GM19193 (cell line): ENCODE measurements around the gene CEMIP.

Experiments used
- POLR2A ChIP-seq: IDR thresholded peaks from 4 replicates; pipeline ENCODE4 v1.6.1; 2011; ENCODE audit not compliant: insufficient read depth, insufficient read length; ENCODE audit errors: extremely low read depth

CEMIP gene

DNA sequence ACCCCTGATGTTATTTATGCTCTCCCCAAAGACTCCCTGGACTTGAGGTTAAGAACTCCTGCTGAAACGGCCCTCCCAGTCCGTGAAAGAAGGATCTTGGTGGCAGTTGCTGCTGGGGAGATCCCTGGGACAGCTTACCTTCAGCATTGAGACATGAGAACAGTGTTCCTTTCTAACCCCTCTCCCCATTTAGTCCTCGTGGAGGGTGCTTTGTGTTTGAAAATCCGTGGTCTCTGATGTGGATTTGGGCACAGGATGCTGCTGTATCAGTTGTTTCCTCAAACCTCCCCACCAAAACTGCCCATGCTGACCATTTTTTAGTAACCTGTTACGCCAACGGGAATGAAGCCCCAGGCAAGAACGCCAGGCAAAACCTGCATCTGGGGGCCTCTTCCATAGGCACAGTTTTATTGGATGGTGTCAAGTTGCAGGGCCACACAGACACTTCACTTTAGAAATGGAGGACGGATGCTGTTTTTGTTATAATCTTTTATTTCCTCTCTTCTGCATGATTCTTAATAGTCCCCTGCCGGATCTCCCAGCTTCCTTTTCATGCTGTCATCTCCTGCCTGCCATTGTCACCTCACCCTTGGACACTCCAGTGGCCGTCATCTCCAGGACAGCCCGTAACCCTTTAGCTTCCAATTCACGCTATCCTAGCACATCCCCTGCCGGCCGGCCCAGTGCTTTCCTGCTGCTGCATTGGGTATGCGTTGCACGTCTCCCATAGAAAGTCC lies 31.7 kb upstream of the CEMIP start:
- no peak for TF ChIP-seq POLR2A

DNA sequence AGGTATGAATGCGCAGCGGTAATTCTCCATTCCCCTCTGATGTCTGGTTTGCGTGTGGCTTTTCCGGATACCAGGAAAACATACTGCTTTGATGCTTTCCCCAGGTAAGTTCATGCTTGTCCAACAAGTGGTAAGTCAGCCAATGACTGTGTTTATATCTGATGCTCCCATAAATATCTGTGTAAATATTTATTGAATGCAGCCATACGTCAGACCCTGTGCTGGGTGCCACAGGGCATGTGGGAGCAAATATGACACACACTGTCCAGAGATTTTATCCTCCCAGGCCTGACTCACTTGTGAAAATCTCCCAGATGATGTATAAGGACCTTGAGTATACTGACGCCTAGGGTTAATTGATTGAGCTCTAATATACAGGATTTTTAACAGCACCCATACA lies 29.6 kb upstream of the CEMIP start:
- no peak for TF ChIP-seq POLR2A

GRCh38 chr15:80750575-80750974 lies 28.6 kb upstream of the CEMIP start:
- no peak for TF ChIP-seq POLR2A

DNA sequence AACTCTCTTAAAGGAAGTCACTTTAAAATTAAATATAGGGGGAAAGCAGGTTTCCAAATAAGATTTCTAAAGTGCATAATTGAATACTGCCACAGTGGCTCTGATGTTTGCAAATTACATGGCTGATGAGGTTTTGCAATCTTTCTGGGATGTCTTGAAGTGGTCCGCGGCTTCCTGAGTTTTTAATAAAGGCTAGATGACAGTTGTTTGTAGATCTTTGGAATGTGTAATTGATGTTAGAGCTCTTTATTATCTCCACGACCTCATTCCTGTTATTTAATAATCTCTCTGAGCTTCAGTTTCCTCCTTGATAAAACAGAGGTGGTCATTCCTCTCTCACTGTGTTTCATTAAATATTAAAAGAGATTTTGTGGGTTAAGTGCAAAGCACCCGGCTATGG lies 27.0 kb upstream of the CEMIP start:
- TF ChIP-seq POLR2A, result no peak

DNA sequence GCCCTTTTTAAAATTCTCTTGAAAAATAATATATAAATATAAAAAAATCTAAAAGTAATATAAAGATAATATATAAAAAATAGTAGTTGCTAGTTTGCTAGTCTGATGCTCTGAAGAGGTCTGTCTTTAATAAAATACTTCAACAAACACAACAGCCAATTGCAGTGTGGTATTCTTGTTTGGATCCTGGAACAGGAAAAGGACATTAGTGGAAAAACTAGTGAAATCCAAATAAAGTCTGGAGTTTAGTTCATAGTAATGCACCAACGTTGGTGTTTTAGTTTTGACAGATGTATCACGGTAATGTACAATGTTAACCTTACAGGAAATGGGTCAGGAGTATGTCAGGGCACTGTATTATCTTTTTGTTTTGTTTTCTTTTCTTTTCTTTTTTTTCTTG lies 26.0 kb upstream of the CEMIP start:
- no peak for TF ChIP-seq POLR2A

GRCh38 chr15:80754014-80754413 lies 25.2 kb upstream of the CEMIP start:
- TF ChIP-seq POLR2A, result no peak

- no peak for TF ChIP-seq POLR2A
Observed at GRCh38 chr15:80755885-80756284, 23.3 kb upstream of the CEMIP start.

- no peak for TF ChIP-seq POLR2A
Observed at GRCh38 chr15:80758130-80758745, 20.9 kb upstream of the CEMIP start.

- TF ChIP-seq POLR2A, result no peak
Observed at GRCh38 chr15:80760960-80761359, 18.2 kb upstream of the CEMIP start.

DNA sequence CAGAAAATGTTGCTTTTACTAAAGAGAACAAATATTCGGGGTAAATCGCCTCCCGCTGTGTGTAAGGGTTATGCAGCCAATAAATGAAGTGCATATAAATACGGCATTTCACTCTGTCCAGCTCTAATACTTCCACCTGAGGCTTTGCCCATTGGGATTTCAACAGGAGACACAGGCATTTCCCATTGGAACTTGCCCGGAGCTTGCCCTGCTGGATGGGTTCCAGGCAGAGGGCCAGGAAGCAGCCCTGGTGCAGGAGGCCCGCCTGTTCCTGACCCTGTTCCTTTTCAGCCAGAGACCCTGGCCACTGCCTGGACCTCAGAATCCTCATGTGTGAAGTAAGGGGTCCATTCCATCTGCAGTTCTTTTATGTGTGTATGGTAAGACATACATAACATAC lies 17.4 kb upstream of the CEMIP start:
- no peak for TF ChIP-seq POLR2A

GRCh38 chr15:80764535-80764934 lies 14.6 kb upstream of the CEMIP start:
- TF ChIP-seq POLR2A, result no peak

- TF ChIP-seq POLR2A, result no peak
Observed at GRCh38 chr15:80766275-80766674, 12.9 kb upstream of the CEMIP start.

DNA sequence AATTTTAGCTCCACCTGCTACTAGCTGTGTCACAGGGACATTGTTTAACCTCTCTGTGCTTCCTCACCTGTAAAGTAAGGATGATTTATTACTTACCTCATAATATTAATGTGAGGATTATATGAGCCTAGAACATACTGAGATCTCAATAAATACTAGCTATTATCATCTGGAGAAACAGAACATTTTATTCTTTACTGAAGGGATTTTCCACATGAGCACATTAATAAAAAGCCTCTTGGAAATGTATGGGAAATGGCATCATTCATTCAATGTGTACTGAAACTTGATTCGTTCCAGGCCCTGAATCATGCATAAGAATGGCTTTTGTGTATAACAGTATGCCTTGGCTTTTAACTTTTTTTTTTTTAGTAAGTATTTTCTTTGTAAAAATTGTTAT lies 11.0 kb upstream of the CEMIP start:
- no peak for TF ChIP-seq POLR2A

DNA sequence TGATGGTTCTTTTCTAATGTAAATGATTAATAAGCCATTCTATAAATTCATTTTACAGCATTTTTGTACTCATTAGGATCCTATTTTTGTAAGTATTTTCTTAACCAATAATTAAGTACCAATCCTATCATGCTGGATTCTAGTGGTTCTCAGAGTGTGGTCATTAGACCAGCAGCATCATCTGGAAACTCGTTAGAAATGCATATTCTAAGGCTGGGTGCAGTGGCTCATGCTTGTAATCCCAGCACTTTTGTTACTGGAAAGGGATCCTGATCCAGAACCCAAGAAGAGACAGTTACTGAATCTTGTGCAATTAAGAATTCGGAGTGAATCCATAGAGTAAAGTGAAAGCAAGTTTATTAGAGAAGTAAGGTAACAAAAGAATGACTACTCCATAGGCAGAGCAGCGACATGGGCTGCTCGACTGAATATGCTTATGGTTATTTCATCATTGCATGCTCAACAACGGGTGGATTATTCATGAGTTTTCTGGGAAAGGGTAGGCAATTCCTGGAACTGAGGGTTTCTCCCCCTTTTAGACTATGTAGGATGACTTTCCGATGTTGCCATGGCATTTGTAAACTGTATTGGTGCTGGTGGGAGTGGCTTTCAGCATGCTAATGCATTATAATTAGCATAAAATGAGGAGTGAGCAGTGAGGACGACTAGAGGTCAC lies 9.9 kb upstream of the CEMIP start:
- TF ChIP-seq POLR2A, result no peak

DNA sequence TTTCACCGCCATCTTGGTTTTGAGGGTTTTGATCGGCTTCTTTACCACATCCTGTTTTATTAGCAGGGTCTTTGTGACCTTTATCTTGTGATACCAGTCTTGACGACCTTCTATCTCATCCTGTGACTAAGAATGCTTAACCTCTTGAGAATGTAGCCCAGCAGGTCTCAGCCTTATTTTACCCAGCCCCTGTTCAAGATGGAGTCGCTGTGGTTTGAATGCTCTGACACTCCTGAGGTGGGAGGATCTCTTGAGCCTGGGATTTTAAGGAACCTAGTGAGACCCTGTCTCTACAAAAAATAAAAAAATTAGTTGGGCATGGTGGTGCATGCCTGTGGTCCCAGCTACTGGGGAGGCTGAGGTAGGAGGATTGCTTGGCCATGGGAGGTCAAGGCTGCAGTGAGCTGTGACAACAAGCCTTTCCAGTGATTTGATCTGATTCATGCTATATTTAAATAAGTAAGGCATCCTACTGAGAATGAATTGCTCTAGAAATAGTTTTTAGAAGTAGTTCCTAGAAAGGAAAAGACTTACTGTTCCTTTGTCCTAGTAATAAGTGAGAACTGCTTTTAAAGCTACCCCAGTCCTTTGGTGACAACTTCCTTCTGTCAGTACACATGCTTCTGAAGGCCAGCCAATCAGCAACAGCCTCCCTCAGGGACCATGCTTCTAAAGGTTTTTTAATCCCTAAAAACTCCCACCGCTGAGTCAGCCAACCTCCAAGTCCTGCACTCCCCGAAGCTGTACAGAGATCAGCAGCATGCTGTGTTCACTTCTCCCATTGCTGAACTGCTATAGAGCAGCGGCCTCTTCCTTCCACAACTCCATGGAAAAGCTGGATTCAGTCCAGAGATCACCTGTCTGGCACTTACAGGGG lies 9.1 kb upstream of the CEMIP start:
- no peak for TF ChIP-seq POLR2A

DNA sequence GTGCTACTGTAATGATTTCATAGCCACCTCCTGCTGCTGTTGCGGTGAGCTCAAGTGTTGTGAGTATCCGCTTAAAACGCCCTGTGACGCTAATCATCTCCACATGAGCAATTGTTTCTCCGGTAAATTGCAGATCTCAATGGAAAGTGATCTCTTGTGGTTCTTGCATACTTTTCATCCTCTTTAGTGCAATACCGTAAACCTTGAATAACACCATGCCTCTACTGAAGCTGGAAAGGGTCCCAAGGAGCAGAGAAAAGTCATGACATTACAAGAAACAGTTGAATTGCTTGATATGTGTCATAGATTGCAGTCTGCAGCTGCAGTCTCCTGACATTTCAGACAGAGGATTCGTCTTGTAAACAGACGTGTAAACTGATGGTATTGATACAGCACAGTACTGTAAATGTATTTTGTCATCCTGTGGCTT lies 6.0 kb upstream of the CEMIP start:
- TF ChIP-seq POLR2A, result no peak

DNA sequence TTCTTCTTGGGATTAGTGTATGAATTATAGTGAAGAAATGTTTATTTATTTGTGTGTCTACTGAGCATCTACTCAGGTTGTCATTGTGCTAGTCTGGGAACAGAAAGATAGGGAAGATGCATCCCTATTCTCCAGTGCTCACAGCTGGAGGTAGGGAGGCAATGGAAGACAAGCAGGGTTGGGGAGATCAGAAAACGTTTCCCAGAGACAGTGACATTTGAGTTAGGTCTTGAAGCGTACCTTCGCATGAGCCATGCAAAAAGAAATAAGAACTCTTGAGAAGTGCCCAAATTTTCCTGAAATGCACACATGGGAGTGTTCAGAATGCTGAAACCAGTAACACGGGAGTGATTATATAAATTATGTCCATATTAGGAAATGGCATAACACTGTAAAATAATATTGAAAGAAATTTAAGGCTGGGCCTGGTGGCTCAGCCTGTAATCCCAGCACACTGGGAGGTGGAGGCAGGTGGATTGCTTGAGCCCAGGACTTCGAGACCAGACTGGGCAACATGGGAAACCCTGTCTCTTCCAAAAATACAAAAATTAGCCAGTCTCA lies 5.3 kb upstream of the CEMIP start:
- no peak for TF ChIP-seq POLR2A
